Osteocyte (in vitro differentiated cells): ENCODE measurements around the gene MYO9A. TPM values are rescaled to one million over a fixed set of nuclear protein-coding genes. Genes with fewer than 3 reads are reported as not detected.
A peak's percentile ranks its signal among the peaks of the same experiment; 100 is the strongest.
"Not testable (repeated sequence)": the region's sequence is repeated elsewhere in the genome, so short reads cannot be mapped to it uniquely, and the experiment has no call there.

Experiments used
- DNase-seq: peaks from one replicate; pipeline ENCODE4 v3.0.0; 2021; ENCODE audit warnings: mixed read lengths; ENCODE audit not compliant: unreplicated experiment; ENCODE audit errors: extremely low spot score
- H3K27ac Mint-ChIP-seq: one replicate; pipeline ENCODE4 v1.8.0; 2021; ENCODE audit warnings: mild to moderate bottlenecking, mixed read lengths; ENCODE audit not compliant: unreplicated experiment
- H3K27me3 Mint-ChIP-seq: one replicate; pipeline ENCODE4 v1.8.0; 2021; ENCODE audit warnings: mixed read lengths; ENCODE audit not compliant: unreplicated experiment
- H3K36me3 Mint-ChIP-seq: one replicate; pipeline ENCODE4 v1.8.0; 2021; ENCODE audit warnings: mixed read lengths; ENCODE audit not compliant: unreplicated experiment
- H3K4me1 Mint-ChIP-seq: one replicate; pipeline ENCODE4 v1.8.0; 2021; ENCODE audit warnings: mixed read lengths; ENCODE audit not compliant: unreplicated experiment
- H3K4me3 Mint-ChIP-seq: one replicate; pipeline ENCODE4 v1.8.0; 2021; ENCODE audit warnings: mild to moderate bottlenecking, moderate library complexity, mixed read lengths; ENCODE audit not compliant: unreplicated experiment
- H3K9me3 Mint-ChIP-seq: one replicate; pipeline ENCODE4 v1.8.0; 2021; ENCODE audit warnings: mixed read lengths; ENCODE audit not compliant: unreplicated experiment
- total RNA-seq: library from RNA; stranded (reverse); gene quantifications from 2 replicates; pipeline ENCODE4 v1.2.1, GENCODE V29; 2021
- TF ChIP-seq, protein P1 (sequence below): fragments of 200-600 bp; sonication (generic); IDR thresholded peaks from 2 replicates; pipeline ENCODE4 v1.5.0; 2021; ENCODE audit warnings: antibody characterized with exemption, mild to moderate bottlenecking, moderate library complexity

MYO9A gene
- total RNA-seq, 1 donor from 2014 or later, result 39.6 TPM

GRCh38 chr15:72034351-72034750 lies 83.6 kb downstream of the MYO9A start:
- no peak overlapping the region for H3K27ac Mint-ChIP-seq
- H3K4me3 Mint-ChIP-seq, result no peak overlapping the region
- H3K4me1 Mint-ChIP-seq, result peaks cover 14% of the 10 kb centered on the region
- H3K27me3 Mint-ChIP-seq, result no peaks in the 10 kb centered on the region
- peaks cover 16% of the 10 kb centered on the region for H3K9me3 Mint-ChIP-seq
- no peak for DNase-seq
- TF ChIP-seq, protein P1, sequence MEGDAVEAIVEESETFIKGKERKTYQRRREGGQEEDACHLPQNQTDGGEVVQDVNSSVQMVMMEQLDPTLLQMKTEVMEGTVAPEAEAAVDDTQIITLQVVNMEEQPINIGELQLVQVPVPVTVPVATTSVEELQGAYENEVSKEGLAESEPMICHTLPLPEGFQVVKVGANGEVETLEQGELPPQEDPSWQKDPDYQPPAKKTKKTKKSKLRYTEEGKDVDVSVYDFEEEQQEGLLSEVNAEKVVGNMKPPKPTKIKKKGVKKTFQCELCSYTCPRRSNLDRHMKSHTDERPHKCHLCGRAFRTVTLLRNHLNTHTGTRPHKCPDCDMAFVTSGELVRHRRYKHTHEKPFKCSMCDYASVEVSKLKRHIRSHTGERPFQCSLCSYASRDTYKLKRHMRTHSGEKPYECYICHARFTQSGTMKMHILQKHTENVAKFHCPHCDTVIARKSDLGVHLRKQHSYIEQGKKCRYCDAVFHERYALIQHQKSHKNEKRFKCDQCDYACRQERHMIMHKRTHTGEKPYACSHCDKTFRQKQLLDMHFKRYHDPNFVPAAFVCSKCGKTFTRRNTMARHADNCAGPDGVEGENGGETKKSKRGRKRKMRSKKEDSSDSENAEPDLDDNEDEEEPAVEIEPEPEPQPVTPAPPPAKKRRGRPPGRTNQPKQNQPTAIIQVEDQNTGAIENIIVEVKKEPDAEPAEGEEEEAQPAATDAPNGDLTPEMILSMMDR, result no peak
- H3K36me3 Mint-ChIP-seq, result peaks cover 13% of the 10 kb centered on the region

DNA sequence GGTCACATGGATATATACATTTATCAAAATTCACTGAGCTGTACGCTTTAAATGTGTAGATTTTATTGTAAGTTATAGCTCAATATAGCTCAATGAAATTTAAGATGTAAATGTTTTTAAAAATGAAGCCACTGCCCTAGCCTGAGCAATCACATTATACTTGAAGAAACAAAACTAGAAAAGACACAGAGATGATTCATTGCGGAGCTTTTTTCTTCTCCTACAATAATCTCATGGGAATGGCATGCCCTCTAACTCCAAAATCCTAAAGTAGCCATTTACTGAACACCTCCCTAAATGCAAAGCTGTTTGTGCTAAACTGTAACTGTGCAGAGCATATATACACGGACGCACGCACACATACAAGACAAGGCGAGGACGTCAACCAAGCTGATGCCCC lies 84.2 kb downstream of the MYO9A start:
- Mint-ChIP-seq H3K9me3 (peaks cover 16% of the 10 kb centered on the region), H3K27ac (peak overlapping the region; percentile 6), H3K4me1 (peaks cover 14% of the 10 kb centered on the region), H3K4me3 (no peak overlapping the region), H3K27me3 (no peaks in the 10 kb centered on the region), H3K36me3 (peaks cover 13% of the 10 kb centered on the region)
- TF ChIP-seq, protein P1, result no peak
- no peak for DNase-seq

DNA sequence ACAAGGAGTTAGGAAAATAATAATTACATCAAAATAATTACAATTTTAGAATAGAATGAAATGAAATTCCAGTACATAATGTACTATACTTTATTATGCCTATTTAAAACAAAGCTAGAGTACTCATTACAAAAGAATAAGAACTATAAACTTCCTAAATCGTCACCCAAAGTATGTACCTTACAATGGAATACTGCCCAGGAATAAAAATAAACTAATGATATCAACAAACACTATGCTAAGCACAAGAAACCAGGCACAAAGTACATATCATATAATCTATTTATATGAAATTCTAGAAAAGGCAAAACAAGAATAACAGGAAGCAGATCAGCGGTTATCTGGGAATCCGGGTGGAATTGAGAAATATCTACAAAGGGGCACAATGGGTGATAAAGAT lies 84.7 kb downstream of the MYO9A start:
- TF ChIP-seq, protein P1, result no peak
- no peaks in the 10 kb centered on the region for H3K27me3 Mint-ChIP-seq
- no peak for DNase-seq
- no peak overlapping the region for H3K4me3 Mint-ChIP-seq
- H3K9me3 Mint-ChIP-seq, result peaks cover 13% of the 10 kb centered on the region
- peaks cover 14% of the 10 kb centered on the region for H3K4me1 Mint-ChIP-seq
- H3K36me3 Mint-ChIP-seq, result peaks cover 13% of the 10 kb centered on the region
- H3K27ac Mint-ChIP-seq, result peak overlapping the region; percentile 6

- TF ChIP-seq, protein P1, result no peak
- peaks cover 30% of the 10 kb centered on the region for H3K36me3 Mint-ChIP-seq
- no peak overlapping the region for H3K4me3 Mint-ChIP-seq
- DNase-seq, result no peak
- H3K4me1 Mint-ChIP-seq, result no peaks in the 10 kb centered on the region
- no peak overlapping the region for H3K27ac Mint-ChIP-seq
- no peaks in the 10 kb centered on the region for H3K27me3 Mint-ChIP-seq
- peaks cover 11% of the 10 kb centered on the region for H3K9me3 Mint-ChIP-seq
These were observed 96.3 kb downstream of the MYO9A start for GRCh38 chr15:72021604-72022003.

DNA sequence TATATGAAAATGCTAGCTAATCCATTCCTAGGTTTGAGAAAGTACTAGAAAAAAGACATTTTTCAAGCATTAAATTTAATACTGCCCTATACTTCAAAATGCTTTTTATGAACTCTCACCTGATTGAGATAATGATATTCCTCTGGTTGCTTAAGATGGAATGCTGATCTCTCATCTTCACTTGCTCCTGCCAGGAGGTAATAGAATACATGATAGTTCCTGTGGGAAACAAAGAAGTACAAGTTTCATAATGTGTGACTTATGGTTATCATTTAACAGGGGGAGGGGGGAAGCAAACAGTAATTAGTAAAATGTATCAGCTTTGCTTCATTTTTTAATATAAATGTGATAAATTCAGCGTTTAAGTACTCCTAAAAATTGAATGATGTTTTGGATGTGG lies 97.2 kb downstream of the MYO9A start:
- Mint-ChIP-seq H3K4me1 (no peaks in the 10 kb centered on the region), H3K4me3 (no peak overlapping the region), H3K27ac (no peak overlapping the region), H3K36me3 (peaks cover 30% of the 10 kb centered on the region), H3K9me3 (peaks cover 11% of the 10 kb centered on the region), H3K27me3 (no peaks in the 10 kb centered on the region)
- TF ChIP-seq, protein P1, result no peak
- no peak for DNase-seq

DNA sequence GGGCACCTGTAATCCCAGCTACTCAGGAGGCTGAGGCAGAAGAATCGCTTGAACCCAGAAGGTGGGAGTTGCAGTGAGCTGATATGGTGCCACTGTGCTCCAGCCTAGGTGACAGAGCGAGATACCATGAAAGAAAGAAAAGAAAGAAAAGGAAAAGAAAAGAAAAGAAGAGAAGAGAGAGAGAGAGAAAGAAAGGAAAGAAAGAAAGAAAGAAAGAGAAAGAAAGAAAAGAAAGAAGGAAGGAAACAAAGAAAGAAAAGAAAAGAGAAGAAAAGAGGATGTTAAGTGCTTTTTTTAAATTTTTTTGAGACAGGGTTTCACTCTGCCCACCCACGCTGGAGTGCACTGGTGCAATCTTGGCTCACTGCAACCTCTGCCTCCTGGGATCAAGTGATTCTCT lies 103.4 kb downstream of the MYO9A start:
- not testable (repeated sequence) for H3K4me1 Mint-ChIP-seq, H3K36me3 Mint-ChIP-seq

More for the DNA sequence above, 103.4 kb downstream of the MYO9A start:
- not testable (repeated sequence) for H3K27ac Mint-ChIP-seq, H3K9me3 Mint-ChIP-seq, H3K27me3 Mint-ChIP-seq, DNase-seq, H3K4me3 Mint-ChIP-seq
